H9 (cell line): ENCODE results near the gene BSDC1. TPM values are rescaled to one million over a fixed set of nuclear protein-coding genes. Genes with fewer than 3 reads are reported as not detected.
A peak's percentile ranks its signal among the peaks of the same experiment; 100 is the strongest.

Source experiments
- DNase-seq: peaks from one replicate; pipeline ENCODE4 v3.0.0-alpha.2; 2017
- H2AFZ ChIP-seq: one replicate; pipeline ENCODE4 v1.6.1; 2013; ENCODE audit warnings: mild to moderate bottlenecking, low read length, control low read depth, moderate library complexity
- H2AK5ac ChIP-seq: 2 replicates; pipeline ENCODE4 v1.6.1; 2013; ENCODE audit warnings: low read length, control low read depth, mixed read lengths; ENCODE audit not compliant: insufficient read length
- H2BK120ac ChIP-seq: one replicate; pipeline ENCODE4 v1.6.1; 2013; ENCODE audit warnings: low read depth, mild to moderate bottlenecking, low read length, control low read depth, inconsistent platforms; ENCODE audit not compliant: poor library complexity, severe bottlenecking
- H2BK12ac ChIP-seq: 2 replicates; pipeline ENCODE4 v1.6.1; 2013; ENCODE audit warnings: low read length, control low read depth, mixed read lengths, low read depth; ENCODE audit not compliant: insufficient read length
- H2BK15ac ChIP-seq: 2 replicates; pipeline ENCODE4 v1.6.1; 2013; ENCODE audit warnings: low read depth, low read length, control low read depth
- H2BK20ac ChIP-seq: one replicate; pipeline ENCODE4 v1.6.1; 2013; ENCODE audit warnings: low read depth, mild to moderate bottlenecking, low read length, control low read depth, inconsistent platforms; ENCODE audit not compliant: poor library complexity, severe bottlenecking
- H2BK5ac ChIP-seq: 2 replicates; pipeline ENCODE4 v1.6.1; 2013; ENCODE audit warnings: low read length, control low read depth, mixed read lengths; ENCODE audit not compliant: insufficient read length
- H3K14ac ChIP-seq: 2 replicates; pipeline ENCODE4 v1.6.1; 2013; ENCODE audit warnings: low read length, control low read depth; ENCODE audit not compliant: insufficient read depth
- H3K18ac ChIP-seq: 2 replicates; pipeline ENCODE4 v1.6.1; 2013; ENCODE audit warnings: low read depth, mild to moderate bottlenecking, mixed read lengths, low read length, control low read depth; ENCODE audit not compliant: insufficient read length
- H3K23ac ChIP-seq: 2 replicates; pipeline ENCODE4 v1.6.1; 2013; ENCODE audit warnings: low read length, control low read depth, mixed read lengths, low read depth; ENCODE audit not compliant: insufficient read length
- H3K23me2 ChIP-seq: 2 replicates; pipeline ENCODE4 v1.6.1; 2013; ENCODE audit warnings: low read depth, mild to moderate bottlenecking, mixed read lengths, low read length, control low read depth; ENCODE audit not compliant: insufficient read length, poor library complexity, severe bottlenecking
- H3K27ac ChIP-seq: 2 replicates; pipeline ENCODE4 v1.5.1; 2013; ENCODE audit warnings: low read length, control low read depth, mixed read lengths, low read depth; ENCODE audit not compliant: insufficient read length
- H3K27me3 ChIP-seq: 2 replicates; pipeline ENCODE4 v1.6.1; 2013; ENCODE audit warnings: low read length, control low read depth, inconsistent platforms; ENCODE audit not compliant: insufficient read depth
- H3K4ac ChIP-seq: 2 replicates; pipeline ENCODE4 v1.6.1; 2013; ENCODE audit warnings: low read depth, mild to moderate bottlenecking, control low read depth, inconsistent platforms, low read length, moderate library complexity
- H3K4me1 ChIP-seq: 2 replicates; pipeline ENCODE4 v1.6.1; 2013; ENCODE audit warnings: low read length, control low read depth, inconsistent platforms; ENCODE audit not compliant: insufficient read depth
- H3K4me2 ChIP-seq: 2 replicates; pipeline ENCODE4 v1.6.1; 2013; ENCODE audit warnings: low read length, control low read depth, mixed read lengths; ENCODE audit not compliant: insufficient read length, insufficient read depth
- H3K56ac ChIP-seq: 2 replicates; pipeline ENCODE4 v1.6.1; 2013; ENCODE audit warnings: low read depth, mild to moderate bottlenecking, mixed read lengths, low read length, control low read depth; ENCODE audit not compliant: insufficient read length
- H3K79me1 ChIP-seq: 2 replicates; pipeline ENCODE4 v1.6.1; 2013; ENCODE audit warnings: low read depth, mild to moderate bottlenecking, moderate library complexity, low read length, control low read depth, inconsistent platforms; ENCODE audit not compliant: insufficient read depth, poor library complexity, severe bottlenecking
- H3K79me2 ChIP-seq: 2 replicates; pipeline ENCODE4 v1.6.1; 2013; ENCODE audit warnings: low read length, control low read depth, inconsistent platforms; ENCODE audit not compliant: insufficient read depth
- H3K9ac ChIP-seq: 2 replicates; pipeline ENCODE4 v1.6.1; 2013; ENCODE audit warnings: low read length, control low read depth, mixed read lengths; ENCODE audit not compliant: insufficient read length; ENCODE audit errors: extremely low read depth
- H3K9me3 ChIP-seq: one replicate; pipeline ENCODE4 v1.6.1; 2013; ENCODE audit warnings: low read depth, low read length, inconsistent platforms; ENCODE audit not compliant: control insufficient read depth
- H3T11ph ChIP-seq: one replicate; pipeline ENCODE4 v1.6.1; 2013; ENCODE audit warnings: mild to moderate bottlenecking, low read length, control low read depth, inconsistent platforms
- H4K20me1 ChIP-seq: one replicate; pipeline ENCODE4 v1.6.1; 2013; ENCODE audit not compliant: control insufficient read depth, insufficient read length, insufficient read depth
- H4K5ac ChIP-seq: 2 replicates; pipeline ENCODE4 v1.6.1; 2013; ENCODE audit warnings: low read depth, mild to moderate bottlenecking, mixed read lengths, low read length, control low read depth; ENCODE audit not compliant: insufficient read length
- H4K8ac ChIP-seq: replicated peaks from 2 replicates; pipeline ENCODE4 v1.6.1; 2013; ENCODE audit warnings: low read length, control low read depth, mixed read lengths, low read depth; ENCODE audit not compliant: insufficient read length
- H4K91ac ChIP-seq: 2 replicates; pipeline ENCODE4 v1.6.1; 2013; ENCODE audit warnings: low read depth, mild to moderate bottlenecking, moderate library complexity, mixed read lengths, low read length, control low read depth; ENCODE audit not compliant: insufficient read length
- H3K27ac Mint-ChIP-seq, 3 experiments: 2 replicates in 2 of 3; 3 replicates in 1 of 3; pipeline ENCODE4 v1.8.0; 2020 to 2021; ENCODE audit warnings: mixed read lengths in 3 of 3, mild to moderate bottlenecking in 1 of 3, moderate library complexity in 1 of 3
- H3K27me3 Mint-ChIP-seq: 2 replicates; pipeline ENCODE4 v1.8.0; 2021; ENCODE audit warnings: low read depth, mild to moderate bottlenecking, moderate library complexity, mixed read lengths
- H3K36me3 Mint-ChIP-seq, 3 experiments: 2 replicates in 2 of 3; 3 replicates in 1 of 3; pipeline ENCODE4 v1.8.0; 2020 to 2021; ENCODE audit warnings: low read depth in 3 of 3, mixed read lengths in 3 of 3; ENCODE audit not compliant: insufficient read depth in 1 of 3
- H3K4me1 Mint-ChIP-seq, 2 experiments: 2 replicates each; pipeline ENCODE4 v1.8.0; 2020; ENCODE audit warnings: mixed read lengths in 2 of 2
- H3K4me3 Mint-ChIP-seq, 2 experiments: 2 replicates in 1 of 2; 3 replicates in 1 of 2; pipeline ENCODE4 v1.8.0; 2020 to 2021; ENCODE audit warnings: mild to moderate bottlenecking in 2 of 2, mixed read lengths in 2 of 2, moderate library complexity in 1 of 2
- H3K9me3 Mint-ChIP-seq, 2 experiments: 2 replicates in 1 of 2; 3 replicates in 1 of 2; pipeline ENCODE4 v1.8.0; 2020; ENCODE audit warnings: mild to moderate bottlenecking in 2 of 2, mixed read lengths in 2 of 2, moderate library complexity in 1 of 2
- WGBS: extraction: QIAGEN DNeasy Blood & Tissue Kit; methylation state at CpG from one replicate; pipeline ENCODE4 v1.1.7; 2013; ENCODE audit warnings: missing lambda C conversion rate, low lambda C conversion rate, mixed read lengths; ENCODE audit not compliant: insufficient read length; ENCODE audit errors: extremely low coverage; 5-methylcytosine and 5-hydroxymethylcytosine counted together
- total RNA-seq: library from RNA; stranded (reverse); gene quantifications from 2 replicates; pipeline ENCODE4 v1.2.1, GENCODE V29; 2021
- TF ChIP-seq, protein P1 (sequence below): fragments of 200-600 bp; sonication (generic); conservative IDR thresholded peaks from 3 replicates; pipeline ENCODE4 v1.8.0; 2021; ENCODE audit warnings: antibody characterized with exemption, mild to moderate bottlenecking

The BSDC1 gene
- total RNA-seq, 1 experiment from 2014 or later, result 52.6 TPM

GRCh38 chr1:32353431-32353830, 40.8 kb downstream of the BSDC1 start:
- Histone ChIP-seq H4K5ac (no peak overlapping the region), H3K23me2 (peaks cover 7% of the 10 kb centered on the region), H3K27me3 (peaks cover 3% of the 10 kb centered on the region; the same call in 1 of the 2 replicates), H2BK20ac (no peak overlapping the region), H3K23ac (no peak overlapping the region), H2BK15ac (no peak overlapping the region), H3K79me1 (no peaks in the 10 kb centered on the region), H3K18ac (no peak overlapping the region), H4K8ac (no peak overlapping the region), H3K4me2 (no peak overlapping the region), H3K9ac (no peak overlapping the region), H2BK5ac (no peak overlapping the region), H2BK12ac (no peak overlapping the region), H2BK120ac (no peak overlapping the region), H3T11ph (no peak overlapping the region), H3K9me3 (no peaks in the 10 kb centered on the region), H2AFZ (no peak overlapping the region), H3K79me2 (no peaks in the 10 kb centered on the region), H3K4ac (no peak overlapping the region), H2AK5ac (no peak overlapping the region), H3K14ac (no peak overlapping the region), H4K91ac (no peak overlapping the region), H4K20me1 (no peaks in the 10 kb centered on the region), H3K4me1 (no peaks in the 10 kb centered on the region), H3K56ac (no peak overlapping the region), H3K27ac (no peak overlapping the region)
- TF ChIP-seq, protein P1, sequence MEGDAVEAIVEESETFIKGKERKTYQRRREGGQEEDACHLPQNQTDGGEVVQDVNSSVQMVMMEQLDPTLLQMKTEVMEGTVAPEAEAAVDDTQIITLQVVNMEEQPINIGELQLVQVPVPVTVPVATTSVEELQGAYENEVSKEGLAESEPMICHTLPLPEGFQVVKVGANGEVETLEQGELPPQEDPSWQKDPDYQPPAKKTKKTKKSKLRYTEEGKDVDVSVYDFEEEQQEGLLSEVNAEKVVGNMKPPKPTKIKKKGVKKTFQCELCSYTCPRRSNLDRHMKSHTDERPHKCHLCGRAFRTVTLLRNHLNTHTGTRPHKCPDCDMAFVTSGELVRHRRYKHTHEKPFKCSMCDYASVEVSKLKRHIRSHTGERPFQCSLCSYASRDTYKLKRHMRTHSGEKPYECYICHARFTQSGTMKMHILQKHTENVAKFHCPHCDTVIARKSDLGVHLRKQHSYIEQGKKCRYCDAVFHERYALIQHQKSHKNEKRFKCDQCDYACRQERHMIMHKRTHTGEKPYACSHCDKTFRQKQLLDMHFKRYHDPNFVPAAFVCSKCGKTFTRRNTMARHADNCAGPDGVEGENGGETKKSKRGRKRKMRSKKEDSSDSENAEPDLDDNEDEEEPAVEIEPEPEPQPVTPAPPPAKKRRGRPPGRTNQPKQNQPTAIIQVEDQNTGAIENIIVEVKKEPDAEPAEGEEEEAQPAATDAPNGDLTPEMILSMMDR, result no peak
- H3K36me3 Mint-ChIP-seq, result peaks cover 6 to 25% (median 9%) of the 10 kb centered on the region in 3 experiments
- no peak for DNase-seq
- H3K4me1 Mint-ChIP-seq, result peaks cover 16 to 18% of the 10 kb centered on the region in 2 experiments
- H3K27ac Mint-ChIP-seq, result 0 out of 7 replicates have a peak overlapping the region, but pooled peaks of 1 of the 3 experiments have one; percentile 2
- no CpG with 5 or more reads among the region's 2 CpGs for WGBS
- peaks cover 9 to 10% of the 10 kb centered on the region in 2 experiments for H3K9me3 Mint-ChIP-seq
- H3K27me3 Mint-ChIP-seq, result peaks cover 26% of the 10 kb centered on the region
- H3K4me3 Mint-ChIP-seq, result peak overlapping the region; percentile 1 to 25; a peak in 2 of 5 replicates
